OCI-LY3 (cell line): Measurements from ENCODE around the gene PFKL.

Experiments
- H2AFZ ChIP-seq: fragments of 200-600, 300-600 bp; shearing (Covaris generic); 2 replicates; pipeline ENCODE4 v1.6.0; 2014; ENCODE audit warnings: antibody characterized with exemption, low read depth, low read length
- H3K27ac ChIP-seq: fragments of 200-600, 300-600 bp; sonication (generic); 2 replicates; pipeline ENCODE4 v1.5.1; 2014; ENCODE audit warnings: mild to moderate bottlenecking, low read length, moderate library complexity, mixed read lengths
- H3K27me3 ChIP-seq: fragments of 200-600, 300-600 bp; sonication (generic); 2 replicates; pipeline ENCODE4 v1.6.1; 2014; ENCODE audit warnings: low read depth, low read length, mixed read lengths
- H3K36me3 ChIP-seq: fragments of 200-600, 300-600 bp; sonication (generic); replicated peaks from 2 replicates; pipeline ENCODE3; 2014; ENCODE audit warnings: low read depth, low read length, mixed read lengths
- H3K4me1 ChIP-seq: fragments of 300-600, 200-600 bp; sonication (generic); 2 replicates; pipeline ENCODE4 v1.6.1; 2014; ENCODE audit warnings: low read length, mixed read lengths
- H3K4me2 ChIP-seq: fragments of 200-600, 300-600 bp; sonication (generic); 2 replicates; pipeline ENCODE4 v1.6.1; 2014; ENCODE audit warnings: low read length, mixed read lengths
- H3K4me3 ChIP-seq: fragments of 300-600, 200-600 bp; sonication (generic); 2 replicates; pipeline ENCODE4 v1.5.1; 2014; ENCODE audit warnings: antibody characterized with exemption, mild to moderate bottlenecking, low read length, moderate library complexity
- H3K79me2 ChIP-seq: fragments of 300-600, 200-600 bp; shearing (Covaris generic); 2 replicates; pipeline ENCODE4 v1.6.1; 2014; ENCODE audit warnings: mild to moderate bottlenecking, low read length, mixed read lengths
- H3K9ac ChIP-seq: fragments of 300-600, 200-600 bp; shearing (Covaris generic); 2 replicates; pipeline ENCODE4 v1.6.0; 2014; ENCODE audit warnings: mild to moderate bottlenecking, low read length, moderate library complexity
- H3K9me3 ChIP-seq: fragments of 200-600, 300-600 bp; shearing (Covaris generic); 2 replicates; pipeline ENCODE4 v1.6.1; 2014; ENCODE audit warnings: low read length, mixed read lengths; ENCODE audit not compliant: insufficient read depth
- H4K20me1 ChIP-seq: fragments of 200-600, 300-600 bp; sonication (generic); 2 replicates; pipeline ENCODE4 v1.6.1; 2016; ENCODE audit warnings: low read length, mixed read lengths; ENCODE audit not compliant: insufficient read depth
- EZH2phosphoT487 ChIP-seq: fragments of 200-600 bp; shearing (Covaris generic); IDR thresholded peaks from 2 replicates; pipeline ENCODE4 v1.6.1; 2018; ENCODE audit warnings: antibody characterized with exemption, mixed run types, low read depth
- TF ChIP-seq, protein P1 (sequence below): fragments of 200-600, 300-600 bp; sonication (generic); IDR thresholded peaks from 2 replicates; pipeline ENCODE4 v1.5.1; 2014; ENCODE audit warnings: antibody characterized with exemption, low read length, low read depth

Gene PFKL

GRCh38 chr21:44258056-44258725, 41.7 kb upstream of the PFKL start:
- Histone ChIP-seq H3K79me2 (no peaks in the 10 kb centered on the region), H2AFZ (no peak overlapping the region), H4K20me1 (no peaks in the 10 kb centered on the region), H3K4me2 (no peak overlapping the region), H3K27me3 (peaks cover 4% of the 10 kb centered on the region; the same call in 1 of the 2 replicates), H3K9ac (no peak overlapping the region), H3K9me3 (no peaks in the 10 kb centered on the region), H3K4me1 (no peaks in the 10 kb centered on the region), H3K36me3 (no peaks in the 10 kb centered on the region), H3K27ac (no peak overlapping the region), H3K4me3 (no peak overlapping the region)
- TF ChIP-seq, protein P1, sequence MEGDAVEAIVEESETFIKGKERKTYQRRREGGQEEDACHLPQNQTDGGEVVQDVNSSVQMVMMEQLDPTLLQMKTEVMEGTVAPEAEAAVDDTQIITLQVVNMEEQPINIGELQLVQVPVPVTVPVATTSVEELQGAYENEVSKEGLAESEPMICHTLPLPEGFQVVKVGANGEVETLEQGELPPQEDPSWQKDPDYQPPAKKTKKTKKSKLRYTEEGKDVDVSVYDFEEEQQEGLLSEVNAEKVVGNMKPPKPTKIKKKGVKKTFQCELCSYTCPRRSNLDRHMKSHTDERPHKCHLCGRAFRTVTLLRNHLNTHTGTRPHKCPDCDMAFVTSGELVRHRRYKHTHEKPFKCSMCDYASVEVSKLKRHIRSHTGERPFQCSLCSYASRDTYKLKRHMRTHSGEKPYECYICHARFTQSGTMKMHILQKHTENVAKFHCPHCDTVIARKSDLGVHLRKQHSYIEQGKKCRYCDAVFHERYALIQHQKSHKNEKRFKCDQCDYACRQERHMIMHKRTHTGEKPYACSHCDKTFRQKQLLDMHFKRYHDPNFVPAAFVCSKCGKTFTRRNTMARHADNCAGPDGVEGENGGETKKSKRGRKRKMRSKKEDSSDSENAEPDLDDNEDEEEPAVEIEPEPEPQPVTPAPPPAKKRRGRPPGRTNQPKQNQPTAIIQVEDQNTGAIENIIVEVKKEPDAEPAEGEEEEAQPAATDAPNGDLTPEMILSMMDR: no peak
- no peak for TF ChIP-seq EZH2phosphoT487

GRCh38 chr21:44259082-44259705, 40.7 kb upstream of the PFKL start:
- H3K27me3 ChIP-seq: peaks cover 4% of the 10 kb centered on the region; the same call in 1 of the 2 replicates
- H4K20me1 ChIP-seq: no peaks in the 10 kb centered on the region
- no peak overlapping the region for H3K4me3 ChIP-seq
- no peaks in the 10 kb centered on the region for H3K36me3 ChIP-seq
- H2AFZ ChIP-seq: no peak overlapping the region
- H3K9ac ChIP-seq: no peak overlapping the region
- H3K4me2 ChIP-seq: no peak overlapping the region
- H3K27ac ChIP-seq: no peak overlapping the region
- H3K9me3 ChIP-seq: no peaks in the 10 kb centered on the region
- H3K4me1 ChIP-seq: no peaks in the 10 kb centered on the region
- no peaks in the 10 kb centered on the region for H3K79me2 ChIP-seq
- TF ChIP-seq, protein P1: no peak
- no peak for TF ChIP-seq EZH2phosphoT487

DNA sequence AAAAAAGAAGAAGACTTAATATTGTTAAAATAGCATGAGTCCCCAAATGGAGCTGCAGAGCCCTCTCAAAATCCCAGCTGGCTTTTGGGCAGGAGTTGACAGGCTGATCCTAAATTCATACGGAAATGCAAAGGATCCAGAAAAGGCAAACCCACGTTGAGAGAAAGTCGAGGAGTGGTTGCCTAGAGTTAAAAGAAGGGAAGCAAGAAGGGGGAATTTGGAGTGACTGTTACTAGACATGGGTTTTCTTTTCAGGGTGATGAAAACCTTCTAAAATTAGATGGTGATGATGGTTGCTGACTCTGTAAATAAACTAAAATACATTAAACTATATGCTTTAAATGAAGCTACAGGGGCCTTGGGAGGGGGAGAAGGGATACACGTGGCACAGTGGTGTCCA, 39.8 kb upstream of the PFKL start:
- peaks cover 4% of the 10 kb centered on the region; the same call in 1 of the 2 replicates for H3K27me3 ChIP-seq
- H3K9ac ChIP-seq: no peak overlapping the region
- no peak overlapping the region for H2AFZ ChIP-seq
- H3K36me3 ChIP-seq: no peaks in the 10 kb centered on the region
- H3K4me3 ChIP-seq: no peak overlapping the region
- no peaks in the 10 kb centered on the region for H3K9me3 ChIP-seq
- no peaks in the 10 kb centered on the region for H3K79me2 ChIP-seq
- no peak overlapping the region for H3K4me2 ChIP-seq
- no peaks in the 10 kb centered on the region for H4K20me1 ChIP-seq
- no peaks in the 10 kb centered on the region for H3K4me1 ChIP-seq
- H3K27ac ChIP-seq: no peak overlapping the region
- TF ChIP-seq, protein P1: no peak
- no peak for TF ChIP-seq EZH2phosphoT487

- Histone ChIP-seq H3K4me2 (no peak overlapping the region), H3K36me3 (no peaks in the 10 kb centered on the region), H3K4me3 (no peak overlapping the region), H4K20me1 (no peaks in the 10 kb centered on the region), H3K27ac (no peak overlapping the region), H3K9me3 (no peaks in the 10 kb centered on the region), H3K27me3 (peaks cover 4% of the 10 kb centered on the region; the same call in 1 of the 2 replicates), H3K4me1 (peaks cover 2% of the 10 kb centered on the region; the same call in 1 of the 2 replicates), H3K9ac (no peak overlapping the region), H3K79me2 (no peaks in the 10 kb centered on the region), H2AFZ (no peak overlapping the region)
- no peak for TF ChIP-seq EZH2phosphoT487
- TF ChIP-seq, protein P1: no peak
These were observed 38.8 kb upstream of the PFKL start for GRCh38 chr21:44260791-44261631.
